H1 (cell line): ENCODE results near the gene ART5.
"Not testable (repeated sequence)": the region's sequence is repeated elsewhere in the genome, so short reads cannot be mapped to it uniquely, and the experiment has no call there.

ENCODE experiments used
- CBX8 ChIP-seq: fragments of 300-800, 300-1000 bp; sonication (generic); IDR thresholded peaks from 2 replicates; pipeline ENCODE4 v1.7.1; 2016; ENCODE audit warnings: low read depth, low read length, borderline replicate concordance
- CEBPB ChIP-seq: IDR thresholded peaks from 2 replicates; pipeline ENCODE4 v1.6.1; 2012; ENCODE audit warnings: low read depth, low read length
- CREB1 ChIP-seq: IDR thresholded peaks from 2 replicates; pipeline ENCODE4 v1.6.1; 2012; ENCODE audit warnings: inconsistent platforms
- CTCF ChIP-seq, 3 experiments: IDR thresholded peaks; 1 replicate in 2 of 3; 2 replicates in 1 of 3; pipeline versions ENCODE4 v1.5.1 to v1.6.1; 2011; ENCODE audit warnings: low read length in 3 of 3, mild to moderate bottlenecking in 3 of 3, inconsistent platforms in 2 of 3, low read depth in 1 of 3, moderate library complexity in 1 of 3; ENCODE audit not compliant: insufficient read depth in 1 of 3; ENCODE audit errors: control extremely low read depth in 1 of 3
- HDAC2 ChIP-seq, 2 experiments: fragments of 300-600 bp in 1 of 2; sonication (generic) in 1 of 2; IDR thresholded peaks; 2 replicates each; pipeline ENCODE4 v1.6.1; 2011 to 2012; ENCODE audit warnings: low read depth in 2 of 2, low read length in 2 of 2, mild to moderate bottlenecking in 2 of 2, moderate library complexity in 2 of 2, borderline replicate concordance in 1 of 2, inconsistent platforms in 1 of 2
- HDAC6 ChIP-seq: IDR thresholded peaks from one replicate; pipeline ENCODE4 v1.7.1; 2012; ENCODE audit warnings: low read depth, mild to moderate bottlenecking, inconsistent platforms, low read length, moderate library complexity
- JUND ChIP-seq: IDR thresholded peaks from 2 replicates; pipeline ENCODE4 v1.6.1; 2011; ENCODE audit warnings: mild to moderate bottlenecking, improper control_type of control experiment, low read length
- NANOG ChIP-seq: IDR thresholded peaks from 2 replicates; pipeline ENCODE4 v1.6.1; 2011; ENCODE audit warnings: low read length, low read depth, mild to moderate bottlenecking, inconsistent platforms; ENCODE audit not compliant: insufficient read depth, poor library complexity, severe bottlenecking
- POLR2A ChIP-seq, 2 experiments: IDR thresholded peaks; 1 replicate in 1 of 2; 2 replicates in 1 of 2; pipeline ENCODE4 v1.6.1; 2011; ENCODE audit warnings: low read depth in 2 of 2, low read length in 2 of 2, mild to moderate bottlenecking in 2 of 2; ENCODE audit errors: control extremely low read depth in 1 of 2
- SIN3A ChIP-seq, 2 experiments: IDR thresholded peaks in 1 of 2; conservative IDR thresholded peaks in 1 of 2; 2 replicates each; pipeline ENCODE4 v1.6.1; 2011 to 2012; ENCODE audit warnings: low read length in 2 of 2, improper control_type of control experiment in 1 of 2, low read depth in 1 of 2, mild to moderate bottlenecking in 1 of 2
- TBP ChIP-seq: IDR thresholded peaks from 2 replicates; pipeline ENCODE4 v1.6.1; 2011; ENCODE audit warnings: low read depth, low read length, improper control_type of control experiment
- USF2 ChIP-seq: IDR thresholded peaks from 2 replicates; pipeline ENCODE4 v1.6.1; 2011; ENCODE audit warnings: low read length, improper control_type of control experiment
- YY1 ChIP-seq: IDR thresholded peaks from 2 replicates; pipeline ENCODE4 v1.6.1; 2011; ENCODE audit warnings: low read depth, mild to moderate bottlenecking, low read length

- not testable (repeated sequence) for TF ChIP-seq YY1; NANOG; SIN3A (conservative IDR thresholded peaks at IDR 0.05 in 1 of 2, IDR thresholded peaks at IDR 0.05 in 1 of 2; ENCODE audit: low read depth in 1 of 2, low read length in 2 of 2); TBP; CEBPB; CTCF (IDR thresholded peaks at IDR 0.05; ENCODE audit: control extremely low read depth in 1 of 3, insufficient read depth in 1 of 3, low read depth in 1 of 3, low read length in 3 of 3); HDAC6; HDAC2 (IDR thresholded peaks at IDR 0.05; ENCODE audit: borderline replicate concordance in 1 of 2, low read depth in 2 of 2, low read length in 2 of 2); CREB1; JUND; USF2; CBX8; POLR2A (IDR thresholded peaks at IDR 0.05; ENCODE audit: control extremely low read depth in 1 of 2, low read depth in 2 of 2, low read length in 2 of 2)
Measured at GRCh38 chr11:3600201-3600600, 41.6 kb downstream of the ART5 start.
